Thyroid gland (tissue), 4 donors: ENCODE results near the gene OR4D5.

Experiments
- CTCF ChIP-seq, 6 experiments: fragments of 200-600 bp in 3 of 6; fragments of 450-650 bp in 3 of 6; sonication (generic) in 3 of 6; IDR thresholded peaks; one replicate each; pipeline ENCODE4 v1.5.1; 2016 to 2019; ENCODE audit warnings: antibody characterized with exemption in 6 of 6, mild to moderate bottlenecking in 2 of 6, inconsistent platforms in 1 of 6, moderate library complexity in 1 of 6
- POLR2A ChIP-seq, 2 donors: fragments of 450-650 bp; IDR thresholded peaks; one replicate each; pipeline ENCODE4 v1.6.1; 2017; ENCODE audit warnings: antibody characterized with exemption in 2 of 2, mild to moderate bottlenecking in 2 of 2, moderate library complexity in 1 of 2

GRCh38 chr11:123904932-123905331 lies 34.5 kb upstream of the OR4D5 start:
- TF ChIP-seq CTCF (IDR thresholded peaks at IDR 0.05), result no peak
- no peak for TF ChIP-seq POLR2A (IDR thresholded peaks at IDR 0.05)
